SU-DHL-6 (cell line): ENCODE measurements around the gene SKP1.

Source experiments
- H2AFZ ChIP-seq: fragments of 200-600 bp; sonication (generic); 2 replicates; pipeline ENCODE4 v1.6.1; 2014; ENCODE audit warnings: low read depth, mild to moderate bottlenecking, moderate library complexity, mixed read lengths, antibody characterized with exemption, low read length; ENCODE audit not compliant: severe bottlenecking
- H3F3A ChIP-seq: fragments of 200-600 bp; shearing (Covaris generic); 2 replicates; pipeline ENCODE4 v1.6.0; 2016; ENCODE audit warnings: antibody characterized with exemption, mild to moderate bottlenecking; ENCODE audit not compliant: insufficient read depth
- H3K27ac ChIP-seq: fragments of 200-600 bp; sonication (generic); 2 replicates; pipeline ENCODE4 v1.5.1; 2016; ENCODE audit warnings: low read depth, mild to moderate bottlenecking, low read length, moderate library complexity, mixed read lengths
- H3K27me3 ChIP-seq: fragments of 200-600 bp; sonication (generic), shearing (Covaris generic); 2 replicates; pipeline ENCODE4 v1.6.0; 2014; ENCODE audit warnings: mild to moderate bottlenecking, low read length
- H3K36me3 ChIP-seq: fragments of 200-600 bp; sonication (generic); 2 replicates; pipeline ENCODE4 v1.6.1; 2014; ENCODE audit warnings: mild to moderate bottlenecking, low read length, mixed read lengths
- H3K4me2 ChIP-seq: fragments of 300-600, 200-600 bp; shearing (Covaris generic), sonication (generic); 2 replicates; pipeline ENCODE4 v1.6.0; 2014; ENCODE audit warnings: low read length, low read depth, mild to moderate bottlenecking; ENCODE audit not compliant: poor library complexity, severe bottlenecking
- H3K4me3 ChIP-seq: fragments of 200-600 bp; sonication (generic); 2 replicates; pipeline ENCODE4 v1.5.1; 2014; ENCODE audit warnings: antibody characterized with exemption, low read length, mild to moderate bottlenecking, mixed read lengths; ENCODE audit not compliant: insufficient read depth, poor library complexity, severe bottlenecking
- H3K79me2 ChIP-seq: fragments of 200-600 bp; sonication (generic); 2 replicates; pipeline ENCODE4 v1.6.1; 2014; ENCODE audit warnings: mild to moderate bottlenecking, low read length, moderate library complexity; ENCODE audit not compliant: insufficient read depth
- H3K9ac ChIP-seq: fragments of 200-600 bp; sonication (generic); 2 replicates; pipeline ENCODE4 v1.7.0; 2014; ENCODE audit warnings: mild to moderate bottlenecking, low read length
- H3K9me2 ChIP-seq: fragments of 200-600 bp; sonication (generic); replicated peaks from 2 replicates; pipeline ENCODE4 v1.6.1; 2014; ENCODE audit warnings: low read length; ENCODE audit not compliant: insufficient read depth
- H3K9me3 ChIP-seq: fragments of 200-600 bp; sonication (generic); 2 replicates; pipeline ENCODE4 v1.6.1; 2014; ENCODE audit warnings: low read length, mixed read lengths; ENCODE audit not compliant: insufficient read depth
- H4K20me1 ChIP-seq: fragments of 200-600 bp; sonication (generic); 2 replicates; pipeline ENCODE4 v1.6.1; 2014; ENCODE audit warnings: low read depth, mild to moderate bottlenecking, antibody characterized with exemption, low read length, moderate library complexity, mixed read lengths
- CTCF ChIP-seq: fragments of 200-600 bp; sonication (generic); IDR thresholded peaks from one replicate; pipeline ENCODE4 v1.5.1; 2017; ENCODE audit warnings: antibody characterized with exemption, mild to moderate bottlenecking, low read length, moderate library complexity; ENCODE audit not compliant: insufficient read depth, poor library complexity, severe bottlenecking
- EZH2phosphoT487 ChIP-seq: fragments of 200-600 bp; sonication (generic), shearing (Covaris generic); conservative IDR thresholded peaks from 2 replicates; pipeline ENCODE4 v1.6.1; 2018; ENCODE audit warnings: mild to moderate bottlenecking, antibody characterized with exemption, low read length, moderate library complexity, mixed read lengths

SKP1 gene

GRCh38 chr5:134188092-134188491 lies 11.3 kb upstream of the SKP1 start:
- TF ChIP-seq EZH2phosphoT487, result no peak
- TF ChIP-seq CTCF, result no peak
- Histone ChIP-seq H3K36me3 (no peaks in the 10 kb centered on the region), H3K27me3 (no peaks in the 10 kb centered on the region), H2AFZ (no peak overlapping the region), H3K79me2 (no peaks in the 10 kb centered on the region), H3K4me3 (no peak overlapping the region), H4K20me1 (no peaks in the 10 kb centered on the region), H3K4me2 (no peak overlapping the region), H3K9ac (no peak overlapping the region), H3K9me3 (no peaks in the 10 kb centered on the region), H3F3A (peaks cover 14% of the 10 kb centered on the region; the same call in 1 of the 2 replicates), H3K27ac (no peak overlapping the region), H3K9me2 (no peaks in the 10 kb centered on the region)

GRCh38 chr5:134184155-134185135 lies 7.7 kb upstream of the SKP1 start:
- Histone ChIP-seq H3K36me3 (no peaks in the 10 kb centered on the region), H3K4me3 (no peak overlapping the region), H4K20me1 (no peaks in the 10 kb centered on the region), H3K27me3 (no peaks in the 10 kb centered on the region), H3K27ac (no peak overlapping the region), H3K9me3 (no peaks in the 10 kb centered on the region), H3K9ac (no peak overlapping the region), H3F3A (0 out of 2 replicates have a peak, but pooled peaks cover 7% of the 10 kb centered on the region), H3K79me2 (no peaks in the 10 kb centered on the region), H3K9me2 (no peaks in the 10 kb centered on the region), H3K4me2 (no peak overlapping the region), H2AFZ (no peak overlapping the region)
- TF ChIP-seq CTCF (peak; percentile 67), EZH2phosphoT487 (no peak)

- Histone ChIP-seq H3K79me2 (no peaks in the 10 kb centered on the region), H3K27ac (no peak overlapping the region), H3F3A (0 out of 2 replicates have a peak, but pooled peaks cover 6% of the 10 kb centered on the region), H3K9me3 (no peaks in the 10 kb centered on the region), H3K9me2 (no peaks in the 10 kb centered on the region), H2AFZ (no peak overlapping the region), H3K4me2 (no peak overlapping the region), H4K20me1 (no peaks in the 10 kb centered on the region), H3K9ac (no peak overlapping the region), H3K27me3 (no peaks in the 10 kb centered on the region), H3K4me3 (no peak overlapping the region), H3K36me3 (no peaks in the 10 kb centered on the region)
- TF ChIP-seq CTCF (no peak), EZH2phosphoT487 (no peak)
Observed at GRCh38 chr5:134183481-134183880, 6.7 kb upstream of the SKP1 start.
